HG03175 (cell line): ENCODE measurements around the gene ATAD3B.
"Not testable (repeated sequence)": the region's sequence is repeated elsewhere in the genome, so short reads cannot be mapped to it uniquely, and the experiment has no call there.

Source experiments
- ATAC-seq: cut with Tn5 transposase; IDR thresholded peaks from one replicate; pipeline ENCODE4 v1.9.1; 2021; ENCODE audit warnings: mild to moderate bottlenecking, moderate library complexity; ENCODE audit not compliant: unreplicated experiment

The ATAD3B gene

GRCh38 chr1:1432951-1433803 lies 38.4 kb upstream of the ATAD3B start:
- ATAC-seq = no peak

- ATAC-seq = no peak
Observed at GRCh38 chr1:1433804-1434130, 37.8 kb upstream of the ATAD3B start.

- no peak for ATAC-seq
Observed at GRCh38 chr1:1434131-1434823, 37.3 kb upstream of the ATAD3B start.

GRCh38 chr1:1434824-1435105 lies 36.8 kb upstream of the ATAD3B start:
- no peak for ATAC-seq

GRCh38 chr1:1435106-1435903 lies 36.3 kb upstream of the ATAD3B start, which contains the start of gene VWA1:
Gene VWA1 (plus strand): TSS chr1:1435690. CDS start chr1:1435749, 59 bp downstream.
- ATAC-seq = no peak

- no peak for ATAC-seq
Observed at GRCh38 chr1:1435911-1436629, 35.5 kb upstream of the ATAD3B start.

- ATAC-seq = no peak
Observed at GRCh38 chr1:1436630-1437032, 34.9 kb upstream of the ATAD3B start.

- ATAC-seq = no peak
Observed at GRCh38 chr1:1437033-1437903, 34.3 kb upstream of the ATAD3B start.

GRCh38 chr1:1437904-1438376 lies 33.6 kb upstream of the ATAD3B start:
- ATAC-seq = peak; percentile 70

GRCh38 chr1:1438531-1439381 lies 32.8 kb upstream of the ATAD3B start:
- no peak for ATAC-seq

- ATAC-seq = no peak
Observed at GRCh38 chr1:1439546-1440261, 31.9 kb upstream of the ATAD3B start.

- ATAC-seq = no peak
Observed at GRCh38 chr1:1440262-1441001, 31.1 kb upstream of the ATAD3B start.

- ATAC-seq = no peak
Observed at GRCh38 chr1:1441002-1441888, 30.3 kb upstream of the ATAD3B start.

- no peak for ATAC-seq
Observed at GRCh38 chr1:1442069-1442770, 29.3 kb upstream of the ATAD3B start.

- not testable (repeated sequence) for ATAC-seq
Observed at GRCh38 chr1:1446631-1447030, 24.9 kb upstream of the ATAD3B start.

GRCh38 chr1:1449099-1449739 lies 22.3 kb upstream of the ATAD3B start, which contains the start of gene ATAD3C:
Gene ATAD3C (plus strand): TSS chr1:1449689. CDS start chr1:1450684, 995 bp downstream.
- ATAC-seq = no peak
